ENCODE measurements around the gene MOSMO.
"Not testable (repeated sequence)": the region's sequence is repeated elsewhere in the genome, so short reads cannot be mapped to it uniquely, and the experiment has no call there.

Gene MOSMO

DNA sequence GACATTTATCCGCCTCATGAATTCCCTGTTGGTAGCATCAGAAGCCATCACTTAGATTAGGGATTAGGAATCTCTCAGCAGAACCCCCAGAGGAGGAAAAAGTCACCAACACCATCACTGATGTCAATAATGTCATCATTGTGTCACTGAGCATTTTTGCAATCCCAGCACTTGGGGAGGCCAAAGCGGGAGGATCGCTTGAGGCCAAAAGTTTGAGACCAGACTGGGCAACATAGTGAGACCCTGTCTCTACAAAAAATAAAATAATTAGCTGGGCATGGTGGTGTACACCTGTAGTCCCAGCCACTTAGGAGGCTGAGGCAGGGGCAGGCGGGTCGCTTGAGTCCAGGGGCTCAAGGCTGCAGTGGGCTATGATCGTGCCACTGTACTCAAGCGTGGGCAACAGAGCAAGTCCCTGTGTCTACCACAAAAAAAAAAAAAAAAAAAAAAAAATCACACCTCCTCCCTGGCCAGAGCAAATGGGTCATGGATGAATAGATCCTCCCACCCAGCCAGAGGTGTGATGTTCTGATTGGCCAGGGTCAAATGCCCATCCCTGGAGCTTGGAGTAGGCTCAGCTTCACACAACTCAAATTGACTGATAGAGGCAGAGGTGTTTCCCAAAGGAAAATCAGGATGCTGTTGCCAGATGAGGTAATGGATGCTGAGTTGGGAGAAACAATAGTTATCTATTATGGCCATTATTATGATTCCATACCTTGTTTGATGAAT lies 116.0 kb downstream of the MOSMO start:
- H3K4me3 ChIP-seq (ENCODE audit: low read length) = no peak overlapping the region
- no peak overlapping the region for H3K9ac ChIP-seq (ENCODE audit: low read length)
- no peaks in the 10 kb centered on the region for H3K4me1 ChIP-seq (ENCODE audit: control insufficient read depth, insufficient read depth, low read length)
- no peaks in the 10 kb centered on the region for H3K9me3 ChIP-seq (ENCODE audit: control insufficient read depth, low read length)
- DNase-seq (ENCODE audit: low read depth) = no peak
- H3K27me3 ChIP-seq (replicated peaks; ENCODE audit: control insufficient read depth, insufficient read depth, low read length) = peaks cover 12% of the 10 kb centered on the region
- H3K36me3 ChIP-seq (ENCODE audit: control insufficient read depth, insufficient read depth, low read length, severe bottlenecking) = no peaks in the 10 kb centered on the region

DNA sequence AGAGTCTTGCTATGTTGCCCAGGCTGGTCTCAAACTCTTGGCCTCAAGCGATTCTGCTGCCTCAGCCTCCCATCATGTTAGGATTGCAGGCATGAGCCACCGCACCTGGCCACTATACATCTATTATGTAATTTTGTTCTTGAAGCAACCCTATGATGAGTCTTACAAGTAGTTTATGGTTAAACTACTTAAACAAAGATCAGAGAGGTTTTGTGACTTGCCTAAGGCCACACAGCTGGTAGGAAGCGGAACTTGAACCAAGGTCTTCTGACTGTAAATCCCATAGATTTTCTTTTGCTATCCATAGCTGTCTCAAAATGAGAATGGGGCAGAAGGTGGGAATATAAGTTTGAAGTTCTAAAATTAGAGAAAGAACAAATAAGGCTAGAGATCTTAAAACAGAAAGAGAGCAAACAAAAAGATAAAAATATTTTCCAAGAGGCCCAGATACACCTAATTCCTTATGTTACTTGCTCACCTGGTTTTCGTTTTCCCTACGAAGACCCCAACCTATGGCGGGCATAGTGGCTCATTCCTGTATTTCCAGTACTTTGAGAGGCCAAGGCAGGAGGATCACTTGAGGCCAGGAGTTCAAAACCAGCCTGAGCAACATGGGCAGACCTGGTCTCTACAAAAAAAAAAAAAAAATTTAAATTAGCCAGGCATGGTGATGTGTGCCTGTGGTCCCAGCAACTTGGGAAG lies 116.8 kb downstream of the MOSMO start:
- H3K4me3 ChIP-seq (ENCODE audit: low read length) = no peak overlapping the region
- H3K9me3 ChIP-seq (ENCODE audit: control insufficient read depth, low read length) = no peaks in the 10 kb centered on the region
- no peaks in the 10 kb centered on the region for H3K36me3 ChIP-seq (ENCODE audit: control insufficient read depth, insufficient read depth, low read length, severe bottlenecking)
- no peak overlapping the region for H3K9ac ChIP-seq (ENCODE audit: low read length)
- H3K27me3 ChIP-seq (replicated peaks; ENCODE audit: control insufficient read depth, insufficient read depth, low read length) = peaks cover 12% of the 10 kb centered on the region
- H3K4me1 ChIP-seq (ENCODE audit: control insufficient read depth, insufficient read depth, low read length) = no peaks in the 10 kb centered on the region
- DNase-seq (ENCODE audit: low read depth) = no peak

DNA sequence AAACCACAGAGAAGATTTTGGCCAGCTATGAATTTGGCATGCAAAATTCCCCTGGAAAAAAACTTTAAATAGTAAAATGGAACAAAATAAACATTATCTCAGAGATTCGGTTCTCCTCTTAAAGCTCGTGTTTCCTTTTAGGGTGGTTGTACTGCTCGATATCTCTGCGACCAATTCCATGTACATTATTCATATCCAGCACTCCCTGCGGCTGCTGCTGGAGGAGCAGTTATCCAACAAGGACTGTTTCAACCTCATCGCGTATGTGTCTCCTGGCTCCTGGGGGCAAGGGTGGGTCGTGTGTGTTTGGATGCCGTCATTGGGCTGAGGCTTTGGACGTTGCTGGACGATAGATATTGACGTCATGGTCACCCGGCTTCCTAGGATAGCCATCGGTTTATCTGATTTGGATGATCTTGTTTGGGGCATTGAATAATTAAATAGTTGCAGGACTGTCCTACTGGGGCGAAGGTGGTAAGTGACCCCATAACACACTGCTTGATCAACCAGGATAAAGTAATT lies 118.2 kb downstream of the MOSMO start:
- no peaks in the 10 kb centered on the region for H3K9me3 ChIP-seq (ENCODE audit: control insufficient read depth, low read length)
- no peaks in the 10 kb centered on the region for H3K4me1 ChIP-seq (ENCODE audit: control insufficient read depth, insufficient read depth, low read length)
- DNase-seq (ENCODE audit: low read depth) = no peak
- H3K9ac ChIP-seq (ENCODE audit: low read length) = no peak overlapping the region
- H3K36me3 ChIP-seq (ENCODE audit: control insufficient read depth, insufficient read depth, low read length, severe bottlenecking) = no peaks in the 10 kb centered on the region
- H3K4me3 ChIP-seq (ENCODE audit: low read length) = no peak overlapping the region
- peaks cover 17% of the 10 kb centered on the region for H3K27me3 ChIP-seq (replicated peaks; ENCODE audit: control insufficient read depth, insufficient read depth, low read length)

DNA sequence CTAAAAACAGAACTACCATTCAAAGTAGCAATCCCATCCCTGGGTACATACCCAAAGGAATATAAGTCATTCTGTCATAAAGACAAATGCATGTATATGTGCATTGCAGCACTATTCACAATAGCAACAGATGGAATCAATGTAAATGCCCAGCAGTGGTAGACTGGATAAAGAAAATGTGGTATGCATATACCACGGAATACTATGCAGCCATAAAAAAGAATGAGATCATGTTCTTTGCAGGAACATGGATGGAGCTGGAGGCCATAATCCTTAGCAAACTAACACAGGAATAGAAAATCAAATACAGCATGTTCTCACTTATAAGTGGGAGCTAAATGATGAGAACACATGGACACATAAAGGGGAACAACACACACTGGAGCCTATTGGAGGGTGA lies 120.6 kb downstream of the MOSMO start:
- not testable (repeated sequence) for H3K9ac ChIP-seq (ENCODE audit: low read length); DNase-seq (ENCODE audit: low read depth); H3K4me3 ChIP-seq (ENCODE audit: low read length); H3K4me1 ChIP-seq (ENCODE audit: control insufficient read depth, insufficient read depth, low read length); H3K9me3 ChIP-seq (ENCODE audit: control insufficient read depth, low read length); H3K36me3 ChIP-seq (ENCODE audit: control insufficient read depth, insufficient read depth, low read length, severe bottlenecking)
- H3K27me3 ChIP-seq (replicated peaks; ENCODE audit: control insufficient read depth, insufficient read depth, low read length) = peaks cover 22% of the 10 kb centered on the region

DNA sequence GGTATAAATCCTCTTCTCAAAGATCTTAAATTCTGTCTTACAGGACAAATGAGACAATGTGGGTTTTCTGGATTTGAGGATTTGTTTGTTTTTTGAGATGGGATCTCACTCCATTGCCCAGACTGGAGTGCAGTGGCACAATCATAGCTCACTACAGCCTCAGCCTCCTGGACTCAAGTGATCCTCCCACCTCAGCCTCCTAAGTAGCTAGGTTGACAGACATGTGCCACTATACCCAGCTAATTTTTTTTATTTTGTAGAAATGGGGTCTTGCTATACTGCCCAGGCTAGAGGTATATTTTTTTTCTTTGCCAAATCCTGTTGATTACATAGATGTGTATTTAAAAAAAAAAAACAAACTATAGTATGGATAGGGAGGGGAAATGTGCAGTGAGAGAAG lies 122.6 kb downstream of the MOSMO start:
- no peak for DNase-seq (ENCODE audit: low read depth)

DNA sequence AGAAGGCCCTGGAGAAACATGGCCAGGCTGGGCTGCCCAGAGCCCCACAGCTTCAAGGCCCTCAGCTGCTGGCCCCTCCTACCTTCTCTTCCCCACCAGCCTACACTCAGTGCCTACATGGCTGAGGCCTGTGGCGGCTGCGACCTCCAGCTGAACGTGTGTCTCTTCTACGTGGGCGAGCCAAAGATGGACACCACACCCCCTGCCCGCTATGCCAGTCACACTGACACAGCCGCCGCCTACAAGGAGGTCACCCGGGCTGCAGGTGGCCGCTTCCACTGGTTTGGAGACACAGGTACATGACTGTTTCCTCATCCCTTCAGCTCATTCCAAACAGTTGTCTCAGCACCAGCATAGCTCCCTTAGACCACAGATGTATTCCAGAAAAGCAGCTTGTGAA lies 124.9 kb downstream of the MOSMO start:
- H3K36me3 ChIP-seq (ENCODE audit: control insufficient read depth, insufficient read depth, low read length, severe bottlenecking) = no peaks in the 10 kb centered on the region
- peaks cover 41% of the 10 kb centered on the region for H3K27me3 ChIP-seq (replicated peaks; ENCODE audit: control insufficient read depth, insufficient read depth, low read length)
- no peaks in the 10 kb centered on the region for H3K9me3 ChIP-seq (ENCODE audit: control insufficient read depth, low read length)
- no peaks in the 10 kb centered on the region for H3K4me1 ChIP-seq (ENCODE audit: control insufficient read depth, insufficient read depth, low read length)
- no peak overlapping the region for H3K9ac ChIP-seq (ENCODE audit: low read length)
- no peak overlapping the region for H3K4me3 ChIP-seq (ENCODE audit: low read length)
- DNase-seq (ENCODE audit: low read depth) = no peak

More for the DNA sequence above, 122.6 kb downstream of the MOSMO start:
- Histone ChIP-seq H3K36me3 (ENCODE audit: control insufficient read depth, insufficient read depth, low read length, severe bottlenecking) (no peaks in the 10 kb centered on the region), H3K4me3 (ENCODE audit: low read length) (no peak overlapping the region), H3K9ac (ENCODE audit: low read length) (no peak overlapping the region), H3K27me3 (replicated peaks; ENCODE audit: control insufficient read depth, insufficient read depth, low read length) (peaks cover 31% of the 10 kb centered on the region), H3K9me3 (ENCODE audit: control insufficient read depth, low read length) (no peaks in the 10 kb centered on the region), H3K4me1 (ENCODE audit: control insufficient read depth, insufficient read depth, low read length) (no peaks in the 10 kb centered on the region)

All from adipocyte (in vitro differentiated cells).